ENCODE data around the gene CLEC1B.

CLEC1B gene

DNA sequence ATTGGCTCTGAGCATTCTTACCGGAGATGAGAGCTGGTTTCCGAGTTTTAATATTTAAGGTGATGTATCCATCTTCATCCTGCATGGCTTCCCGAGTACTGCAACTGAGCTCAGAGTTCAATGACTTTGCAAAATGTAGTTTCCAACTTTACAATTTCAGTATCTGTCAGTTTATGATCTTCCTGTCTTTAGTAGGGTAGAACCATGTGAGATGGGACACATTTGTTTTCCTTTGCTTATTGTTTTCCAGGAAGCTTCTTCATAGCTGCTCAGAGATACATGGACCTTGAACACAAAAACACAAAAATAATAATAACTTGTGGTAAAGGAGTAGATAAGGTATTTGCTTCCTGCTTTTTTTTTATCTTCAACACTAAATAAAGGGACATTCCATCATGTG lies at the start of gene CLEC1B:
CLEC1B (minus strand) TSS at position 106 of the 400 bp plus-strand sequence; CDS start at position 85, 21 bp downstream.
- no peak within 1 kb of the TSS for H3K27ac ChIP-seq
- TF ChIP-seq ZFX (IDR thresholded peaks at IDR 0.05; ENCODE audit: borderline replicate concordance): no peak
- TF ChIP-seq, protein P1, sequence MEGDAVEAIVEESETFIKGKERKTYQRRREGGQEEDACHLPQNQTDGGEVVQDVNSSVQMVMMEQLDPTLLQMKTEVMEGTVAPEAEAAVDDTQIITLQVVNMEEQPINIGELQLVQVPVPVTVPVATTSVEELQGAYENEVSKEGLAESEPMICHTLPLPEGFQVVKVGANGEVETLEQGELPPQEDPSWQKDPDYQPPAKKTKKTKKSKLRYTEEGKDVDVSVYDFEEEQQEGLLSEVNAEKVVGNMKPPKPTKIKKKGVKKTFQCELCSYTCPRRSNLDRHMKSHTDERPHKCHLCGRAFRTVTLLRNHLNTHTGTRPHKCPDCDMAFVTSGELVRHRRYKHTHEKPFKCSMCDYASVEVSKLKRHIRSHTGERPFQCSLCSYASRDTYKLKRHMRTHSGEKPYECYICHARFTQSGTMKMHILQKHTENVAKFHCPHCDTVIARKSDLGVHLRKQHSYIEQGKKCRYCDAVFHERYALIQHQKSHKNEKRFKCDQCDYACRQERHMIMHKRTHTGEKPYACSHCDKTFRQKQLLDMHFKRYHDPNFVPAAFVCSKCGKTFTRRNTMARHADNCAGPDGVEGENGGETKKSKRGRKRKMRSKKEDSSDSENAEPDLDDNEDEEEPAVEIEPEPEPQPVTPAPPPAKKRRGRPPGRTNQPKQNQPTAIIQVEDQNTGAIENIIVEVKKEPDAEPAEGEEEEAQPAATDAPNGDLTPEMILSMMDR (IDR thresholded peaks at IDR 0.05): no peak

DNA sequence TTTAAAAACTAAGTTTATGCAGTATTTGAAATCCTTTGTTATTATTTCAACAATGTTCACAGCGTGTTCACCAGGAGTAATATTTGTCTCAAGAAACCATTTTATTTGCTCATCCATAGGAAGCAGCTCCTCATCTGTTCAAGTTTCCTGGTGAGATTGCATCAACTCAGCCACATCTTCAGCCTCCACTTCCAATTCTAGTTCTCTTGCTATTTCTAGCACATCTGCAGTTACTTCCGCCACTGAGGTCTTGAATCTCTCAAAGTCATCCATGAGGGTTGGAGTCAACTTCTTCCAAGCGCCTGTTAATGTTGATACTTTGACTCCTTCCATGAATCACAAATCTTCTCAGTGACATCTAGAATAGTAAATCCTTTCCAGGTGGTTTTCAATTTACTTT lies 49.6 kb upstream of the CLEC1B start:
- TF ChIP-seq, protein P1 (IDR thresholded peaks at IDR 0.05): no peak
- TF ChIP-seq ZFX (IDR thresholded peaks at IDR 0.05; ENCODE audit: borderline replicate concordance): no peak
- no peak overlapping the region for H3K27ac ChIP-seq

DNA sequence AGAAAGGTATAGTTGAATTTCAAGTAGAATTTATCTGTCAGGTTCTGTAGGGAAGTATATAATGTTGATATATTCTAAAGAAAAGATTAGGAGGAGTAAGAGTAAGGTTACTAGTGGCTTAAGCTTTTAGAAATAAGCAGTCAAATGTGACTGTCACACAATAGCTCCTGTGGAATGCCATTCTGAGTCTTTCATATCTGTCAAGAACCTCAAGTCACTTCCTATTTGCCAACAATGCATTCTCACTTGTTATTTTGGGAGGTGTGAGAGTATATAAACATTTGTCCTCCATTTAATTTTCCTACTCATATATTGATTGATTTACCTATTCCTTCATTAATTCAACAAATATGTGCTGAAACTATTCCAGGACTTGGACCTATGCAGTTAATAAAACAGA lies 43.2 kb upstream of the CLEC1B start:
- TF ChIP-seq, protein P1 (IDR thresholded peaks at IDR 0.05): no peak
- no peak for TF ChIP-seq ZFX (IDR thresholded peaks at IDR 0.05; ENCODE audit: borderline replicate concordance)
- no peak overlapping the region for H3K27ac ChIP-seq

DNA sequence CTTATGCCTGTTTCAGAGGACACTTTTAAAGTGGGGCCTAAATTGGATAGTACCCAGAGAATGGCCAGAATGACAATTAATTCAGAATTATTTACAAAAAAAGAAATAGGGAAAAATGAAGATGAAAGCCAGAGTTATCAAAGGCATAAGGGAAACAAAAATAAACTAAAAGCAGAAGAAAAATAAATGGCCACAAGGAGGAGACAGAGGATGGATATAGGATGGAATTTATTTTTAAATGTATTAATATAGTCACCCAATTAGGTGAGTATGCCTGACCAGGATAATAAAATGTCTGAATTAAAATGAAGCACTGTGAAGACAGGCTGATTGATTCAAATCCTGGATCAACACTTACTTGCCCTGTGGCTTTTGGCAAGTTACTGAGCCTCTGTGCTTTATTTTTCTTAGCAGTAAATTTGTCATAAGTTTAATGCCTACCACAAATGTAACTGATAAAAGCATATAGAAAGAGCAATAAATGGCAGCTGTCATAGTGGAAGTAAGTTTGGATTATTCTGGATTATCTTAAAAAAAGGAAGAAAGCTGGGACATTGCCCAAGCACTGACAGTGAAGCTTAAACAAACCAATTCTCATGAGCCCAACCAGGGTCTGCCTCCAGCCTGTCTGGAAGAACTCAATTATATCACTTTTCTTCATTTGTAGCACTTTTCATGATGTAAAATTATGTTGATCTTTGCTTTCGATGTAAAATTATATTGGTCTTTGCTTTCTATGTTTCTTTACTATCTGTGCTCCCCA lies 35.0 kb upstream of the CLEC1B start:
- H3K27ac ChIP-seq: no peak overlapping the region
- TF ChIP-seq ZFX (IDR thresholded peaks at IDR 0.05; ENCODE audit: borderline replicate concordance): no peak
- TF ChIP-seq, protein P1 (IDR thresholded peaks at IDR 0.05): peak; percentile 76

DNA sequence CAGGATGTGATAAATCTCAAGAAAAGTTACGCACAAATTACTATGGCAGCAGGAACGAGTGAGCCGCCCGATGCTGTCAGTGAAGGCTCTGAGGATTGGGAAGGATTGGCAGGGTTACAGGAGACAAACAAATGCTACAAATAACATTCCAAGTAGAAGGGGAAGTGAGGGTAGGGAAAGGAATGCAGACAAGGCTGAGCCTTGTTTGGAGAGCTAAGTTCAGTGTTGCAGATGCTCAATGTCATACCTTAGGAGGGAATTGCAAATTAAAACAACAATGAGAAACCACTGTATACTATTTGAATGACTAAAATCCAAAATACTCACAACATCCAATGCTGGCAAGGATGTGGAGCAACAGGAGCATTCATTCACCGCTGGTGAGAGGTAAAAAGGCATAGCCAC lies 32.9 kb upstream of the CLEC1B start:
- H3K27ac ChIP-seq: no peak overlapping the region
- TF ChIP-seq ZFX (IDR thresholded peaks at IDR 0.05; ENCODE audit: borderline replicate concordance): no peak
- TF ChIP-seq, protein P1 (IDR thresholded peaks at IDR 0.05): no peak

DNA sequence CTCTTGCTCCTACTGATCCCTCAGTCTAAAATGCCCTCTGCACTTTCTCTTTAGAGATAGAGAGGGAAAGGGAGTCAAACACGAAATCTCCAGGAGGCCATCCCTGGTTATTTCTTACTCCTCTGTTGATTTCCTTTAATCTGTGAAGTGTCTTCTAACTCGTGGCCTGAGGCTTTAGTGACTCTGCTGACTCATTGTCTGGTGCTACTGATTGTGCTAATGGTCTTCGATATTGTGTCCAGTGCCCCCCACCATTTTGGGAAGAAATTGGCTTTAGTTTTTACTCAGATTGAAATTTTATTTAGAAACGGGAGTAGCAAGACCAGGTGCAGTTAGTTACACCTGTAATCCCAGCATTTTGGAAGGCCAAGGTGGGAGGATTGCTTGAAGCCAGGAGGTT lies 32.4 kb upstream of the CLEC1B start:
- TF ChIP-seq, protein P1 (IDR thresholded peaks at IDR 0.05): no peak
- no peak for TF ChIP-seq ZFX (IDR thresholded peaks at IDR 0.05; ENCODE audit: borderline replicate concordance)
- H3K27ac ChIP-seq: no peak overlapping the region

DNA sequence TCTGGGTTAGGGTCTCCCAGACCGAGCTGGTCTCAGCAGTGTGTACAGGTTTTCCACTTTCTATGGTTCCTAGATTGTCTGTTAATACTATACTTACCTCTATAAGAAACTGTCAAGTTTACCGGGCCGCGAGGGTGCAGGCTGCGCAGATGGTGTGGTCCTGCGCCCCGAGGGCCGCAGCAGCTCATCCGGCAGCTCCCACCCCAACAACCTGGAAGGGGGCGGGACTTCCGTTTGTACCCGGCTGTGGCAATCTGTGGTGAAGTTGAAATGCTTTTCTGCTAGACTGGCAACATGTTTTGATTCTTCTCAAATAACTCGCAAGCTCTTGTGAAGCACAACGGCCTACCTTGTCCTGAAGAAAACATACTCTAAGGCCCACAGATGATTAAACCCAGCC lies 31.5 kb upstream of the CLEC1B start, which contains the start of gene CLEC9A:
CLEC9A (plus strand) TSS at position 237 of the 400 bp plus-strand sequence. CDS start 22,006 bp downstream, outside the sequence.
- no peak within 1 kb of the TSS for H3K27ac ChIP-seq
- no peak for TF ChIP-seq ZFX (IDR thresholded peaks at IDR 0.05; ENCODE audit: borderline replicate concordance)
- TF ChIP-seq, protein P1 (IDR thresholded peaks at IDR 0.05): no peak
